ENCODE results near the gene SPIN1.

GRCh38 chr9:88476491-88477271 lies 88.4 kb downstream of the SPIN1 start:
- TF ChIP-seq PPARA (CRISPR knock-in tag; IDR thresholded peaks at IDR 0.05; ENCODE audit: borderline replicate concordance): no peak
- no peak for TF ChIP-seq PATZ1 (CRISPR knock-in tag; IDR thresholded peaks at IDR 0.05; ENCODE audit: borderline replicate concordance)
- no peak for TF ChIP-seq RARB (CRISPR knock-in tag; IDR thresholded peaks at IDR 0.05)
- no peak for TF ChIP-seq ZNF70 (CRISPR knock-in tag; IDR thresholded peaks at IDR 0.05)
- no peak for TF ChIP-seq CSRNP3 (CRISPR knock-in tag; IDR thresholded peaks at IDR 0.05)
- no peak for TF ChIP-seq TSHZ2 (CRISPR knock-in tag; IDR thresholded peaks at IDR 0.05)
- TF ChIP-seq, protein P1, sequence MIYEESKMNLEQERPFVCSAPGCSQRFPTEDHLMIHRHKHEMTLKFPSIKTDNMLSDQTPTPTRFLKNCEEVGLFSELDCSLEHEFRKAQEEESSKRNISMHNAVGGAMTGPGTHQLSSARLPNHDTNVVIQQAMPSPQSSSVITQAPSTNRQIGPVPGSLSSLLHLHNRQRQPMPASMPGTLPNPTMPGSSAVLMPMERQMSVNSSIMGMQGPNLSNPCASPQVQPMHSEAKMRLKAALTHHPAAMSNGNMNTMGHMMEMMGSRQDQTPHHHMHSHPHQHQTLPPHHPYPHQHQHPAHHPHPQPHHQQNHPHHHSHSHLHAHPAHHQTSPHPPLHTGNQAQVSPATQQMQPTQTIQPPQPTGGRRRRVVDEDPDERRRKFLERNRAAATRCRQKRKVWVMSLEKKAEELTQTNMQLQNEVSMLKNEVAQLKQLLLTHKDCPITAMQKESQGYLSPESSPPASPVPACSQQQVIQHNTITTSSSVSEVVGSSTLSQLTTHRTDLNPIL (CRISPR knock-in tag; IDR thresholded peaks at IDR 0.05; ENCODE audit: low read depth): no peak
